HepG2 (cell line): ENCODE results near the gene DISP2.
A peak's percentile ranks its signal among the peaks of the same experiment; 100 is the strongest.

Source experiments
- FOXC1 ChIP-seq: sonication (generic); formaldehyde crosslinking; IDR thresholded peaks from 2 replicates; pipeline ENCODE4 v1.8.0; 2022; ENCODE audit warnings: mild to moderate bottlenecking, missing genetic modification reagents, borderline replicate concordance
- FOXK1 ChIP-seq: sonication (generic); formaldehyde crosslinking; IDR thresholded peaks from 2 replicates; pipeline ENCODE4 v1.4.0; 2020; ENCODE audit warnings: low read depth, missing genetic modification reagents, borderline replicate concordance
- GLMP ChIP-seq: sonication (generic); formaldehyde crosslinking; IDR thresholded peaks from 2 replicates; pipeline ENCODE4 v1.9.0; 2021; ENCODE audit warnings: missing genetic modification reagents, mild to moderate bottlenecking, borderline replicate concordance
- MXD1 ChIP-seq: sonication (generic); formaldehyde crosslinking; IDR thresholded peaks from 2 replicates; pipeline ENCODE4 v1.4.0; 2020; ENCODE audit warnings: mild to moderate bottlenecking, missing genetic modification reagents
- MYNN ChIP-seq: sonication (generic); formaldehyde crosslinking; IDR thresholded peaks from 2 replicates; pipeline ENCODE4 v1.4.0; 2020; ENCODE audit warnings: mild to moderate bottlenecking, low read depth, missing genetic modification reagents
- ZNF235 ChIP-seq: sonication (generic); formaldehyde crosslinking; IDR thresholded peaks from 2 replicates; pipeline ENCODE4 v1.8.1; 2023; ENCODE audit warnings: mild to moderate bottlenecking, missing genetic modification reagents, borderline replicate concordance
- ZNF788 ChIP-seq: sonication (generic); formaldehyde crosslinking; IDR thresholded peaks from 2 replicates; pipeline ENCODE4 v1.5.0; 2020; ENCODE audit warnings: mild to moderate bottlenecking, missing genetic modification reagents, borderline replicate concordance
- TF ChIP-seq, protein P1 (sequence below): sonication (generic); formaldehyde crosslinking; IDR thresholded peaks from 2 replicates; pipeline ENCODE4 v1.5.0; 2020; ENCODE audit warnings: mild to moderate bottlenecking, missing genetic modification reagents, moderate library complexity

- TF ChIP-seq FOXK1 (CRISPR knock-in tag) (no peak; the same call in 1 of the 2 replicates), MXD1 (CRISPR knock-in tag) (peak; percentile 52; the same call in 1 of the 2 replicates), GLMP (CRISPR knock-in tag) (no peak), MYNN (CRISPR knock-in tag) (no peak), FOXC1 (CRISPR knock-in tag) (no peak; the same call in 1 of the 2 replicates), ZNF235 (CRISPR knock-in tag) (no peak), ZNF788 (CRISPR knock-in tag) (no peak)
- TF ChIP-seq, protein P1, sequence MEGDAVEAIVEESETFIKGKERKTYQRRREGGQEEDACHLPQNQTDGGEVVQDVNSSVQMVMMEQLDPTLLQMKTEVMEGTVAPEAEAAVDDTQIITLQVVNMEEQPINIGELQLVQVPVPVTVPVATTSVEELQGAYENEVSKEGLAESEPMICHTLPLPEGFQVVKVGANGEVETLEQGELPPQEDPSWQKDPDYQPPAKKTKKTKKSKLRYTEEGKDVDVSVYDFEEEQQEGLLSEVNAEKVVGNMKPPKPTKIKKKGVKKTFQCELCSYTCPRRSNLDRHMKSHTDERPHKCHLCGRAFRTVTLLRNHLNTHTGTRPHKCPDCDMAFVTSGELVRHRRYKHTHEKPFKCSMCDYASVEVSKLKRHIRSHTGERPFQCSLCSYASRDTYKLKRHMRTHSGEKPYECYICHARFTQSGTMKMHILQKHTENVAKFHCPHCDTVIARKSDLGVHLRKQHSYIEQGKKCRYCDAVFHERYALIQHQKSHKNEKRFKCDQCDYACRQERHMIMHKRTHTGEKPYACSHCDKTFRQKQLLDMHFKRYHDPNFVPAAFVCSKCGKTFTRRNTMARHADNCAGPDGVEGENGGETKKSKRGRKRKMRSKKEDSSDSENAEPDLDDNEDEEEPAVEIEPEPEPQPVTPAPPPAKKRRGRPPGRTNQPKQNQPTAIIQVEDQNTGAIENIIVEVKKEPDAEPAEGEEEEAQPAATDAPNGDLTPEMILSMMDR (CRISPR knock-in tag): peak; percentile 72
Measured at GRCh38 chr15:40323239-40323952, 34.6 kb upstream of the DISP2 start, which contains the start of gene INAFM2.
